OCI-LY1 (cell line): ENCODE data around the gene CDK11A.

Experiments used
- EZH2 ChIP-seq: fragments of 200-600 bp; sonication (generic), shearing (Covaris generic); IDR thresholded peaks from 2 replicates; pipeline ENCODE4 v1.8.0; 2017; ENCODE audit warnings: borderline replicate concordance, mixed run types, mild to moderate bottlenecking, antibody characterized with exemption, low read length, moderate library complexity, mixed read lengths
- TF ChIP-seq, protein P1 (sequence below): fragments of 200-600 bp; sonication (generic), shearing (Covaris generic); IDR thresholded peaks from 2 replicates; pipeline ENCODE4 v1.5.1; 2017; ENCODE audit warnings: mild to moderate bottlenecking, antibody characterized with exemption, low read length, moderate library complexity, mixed read lengths

GRCh38 chr1:1758692-1759455 is 34.7 kb upstream of the CDK11A start:
- TF ChIP-seq, protein P1, sequence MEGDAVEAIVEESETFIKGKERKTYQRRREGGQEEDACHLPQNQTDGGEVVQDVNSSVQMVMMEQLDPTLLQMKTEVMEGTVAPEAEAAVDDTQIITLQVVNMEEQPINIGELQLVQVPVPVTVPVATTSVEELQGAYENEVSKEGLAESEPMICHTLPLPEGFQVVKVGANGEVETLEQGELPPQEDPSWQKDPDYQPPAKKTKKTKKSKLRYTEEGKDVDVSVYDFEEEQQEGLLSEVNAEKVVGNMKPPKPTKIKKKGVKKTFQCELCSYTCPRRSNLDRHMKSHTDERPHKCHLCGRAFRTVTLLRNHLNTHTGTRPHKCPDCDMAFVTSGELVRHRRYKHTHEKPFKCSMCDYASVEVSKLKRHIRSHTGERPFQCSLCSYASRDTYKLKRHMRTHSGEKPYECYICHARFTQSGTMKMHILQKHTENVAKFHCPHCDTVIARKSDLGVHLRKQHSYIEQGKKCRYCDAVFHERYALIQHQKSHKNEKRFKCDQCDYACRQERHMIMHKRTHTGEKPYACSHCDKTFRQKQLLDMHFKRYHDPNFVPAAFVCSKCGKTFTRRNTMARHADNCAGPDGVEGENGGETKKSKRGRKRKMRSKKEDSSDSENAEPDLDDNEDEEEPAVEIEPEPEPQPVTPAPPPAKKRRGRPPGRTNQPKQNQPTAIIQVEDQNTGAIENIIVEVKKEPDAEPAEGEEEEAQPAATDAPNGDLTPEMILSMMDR, result no peak
- no peak for TF ChIP-seq EZH2
